Nephron (organoid): ENCODE measurements around the gene DNAI1.
"Not testable (repeated sequence)": the region's sequence is repeated elsewhere in the genome, so short reads cannot be mapped to it uniquely, and the experiment has no call there.

ENCODE experiments used
- H3K27ac Mint-ChIP-seq, 3 experiments: 2 replicates each; pipeline ENCODE4 v1.8.0; 2020; ENCODE audit warnings: mixed read lengths in 3 of 3, mild to moderate bottlenecking in 2 of 3, moderate library complexity in 1 of 3
- H3K27me3 Mint-ChIP-seq: 2 replicates; pipeline ENCODE4 v1.8.0; 2021; ENCODE audit warnings: low read depth, mild to moderate bottlenecking, moderate library complexity, mixed read lengths
- H3K36me3 Mint-ChIP-seq: 2 replicates; pipeline ENCODE4 v1.8.0; 2020; ENCODE audit warnings: low read depth, mixed read lengths
- H3K4me1 Mint-ChIP-seq: 2 replicates; pipeline ENCODE4 v1.8.0; 2020; ENCODE audit warnings: mixed read lengths
- H3K4me3 Mint-ChIP-seq, 3 experiments: 2 replicates each; pipeline ENCODE4 v1.8.0; 2020; ENCODE audit warnings: mild to moderate bottlenecking in 3 of 3, mixed read lengths in 3 of 3, moderate library complexity in 2 of 3
- H3K9me3 Mint-ChIP-seq: 2 replicates; pipeline ENCODE4 v1.8.0; 2020; ENCODE audit warnings: mixed read lengths
- TF ChIP-seq, protein P1 (sequence below), 3 experiments: fragments of 200-600 bp; sonication (generic); IDR thresholded peaks; one replicate each; pipeline ENCODE4 v1.5.0; 2021; ENCODE audit warnings: antibody characterized with exemption in 3 of 3; ENCODE audit not compliant: unreplicated experiment in 3 of 3

DNAI1 gene

DNA sequence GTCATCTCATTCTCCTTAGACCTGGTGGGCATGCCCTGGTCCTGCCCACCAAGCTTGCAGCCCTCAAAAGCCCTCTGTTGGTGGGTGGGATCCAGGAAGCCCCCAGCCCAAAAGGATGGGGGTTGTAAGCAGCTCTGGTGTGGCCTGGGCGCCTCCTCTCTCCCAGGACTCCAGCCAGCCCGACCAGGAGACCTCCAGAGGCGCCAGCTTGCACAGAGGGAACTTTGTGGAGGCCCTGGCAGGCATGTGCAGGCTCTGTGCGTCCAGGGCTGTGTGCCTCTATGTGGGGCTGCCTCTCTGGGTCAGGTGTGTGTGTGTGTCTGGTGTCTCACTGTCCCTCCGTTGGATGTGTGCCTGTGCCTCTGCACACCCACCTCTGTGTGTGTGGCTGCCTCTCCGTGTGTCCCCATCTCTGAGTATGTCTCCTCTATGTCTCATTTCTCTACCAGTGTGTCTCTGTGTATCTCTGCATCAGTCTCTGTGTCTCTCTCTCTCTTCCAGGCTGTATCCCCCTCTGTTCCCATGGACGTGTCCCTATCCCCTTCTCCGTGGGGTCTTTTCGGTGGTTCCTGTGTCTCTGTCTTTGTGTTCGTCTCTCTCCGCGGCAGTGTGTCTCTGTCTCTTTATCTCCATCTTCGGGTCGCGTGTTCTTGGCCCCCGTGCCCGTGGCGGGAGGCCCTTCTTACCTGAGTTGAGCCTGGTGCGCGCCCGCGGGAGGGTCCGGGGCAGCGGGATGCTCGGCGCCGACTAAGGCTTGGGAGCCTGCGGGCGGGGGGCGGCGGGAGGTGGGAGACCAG is 63.7 kb downstream of the DNAI1 start:
- H3K27me3 Mint-ChIP-seq: peaks cover 43% of the 10 kb centered on the region
- TF ChIP-seq, protein P1, sequence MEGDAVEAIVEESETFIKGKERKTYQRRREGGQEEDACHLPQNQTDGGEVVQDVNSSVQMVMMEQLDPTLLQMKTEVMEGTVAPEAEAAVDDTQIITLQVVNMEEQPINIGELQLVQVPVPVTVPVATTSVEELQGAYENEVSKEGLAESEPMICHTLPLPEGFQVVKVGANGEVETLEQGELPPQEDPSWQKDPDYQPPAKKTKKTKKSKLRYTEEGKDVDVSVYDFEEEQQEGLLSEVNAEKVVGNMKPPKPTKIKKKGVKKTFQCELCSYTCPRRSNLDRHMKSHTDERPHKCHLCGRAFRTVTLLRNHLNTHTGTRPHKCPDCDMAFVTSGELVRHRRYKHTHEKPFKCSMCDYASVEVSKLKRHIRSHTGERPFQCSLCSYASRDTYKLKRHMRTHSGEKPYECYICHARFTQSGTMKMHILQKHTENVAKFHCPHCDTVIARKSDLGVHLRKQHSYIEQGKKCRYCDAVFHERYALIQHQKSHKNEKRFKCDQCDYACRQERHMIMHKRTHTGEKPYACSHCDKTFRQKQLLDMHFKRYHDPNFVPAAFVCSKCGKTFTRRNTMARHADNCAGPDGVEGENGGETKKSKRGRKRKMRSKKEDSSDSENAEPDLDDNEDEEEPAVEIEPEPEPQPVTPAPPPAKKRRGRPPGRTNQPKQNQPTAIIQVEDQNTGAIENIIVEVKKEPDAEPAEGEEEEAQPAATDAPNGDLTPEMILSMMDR (IDR thresholded peaks at IDR 0.05; ENCODE audit: unreplicated experiment in 3 of 3): no peak
- H3K4me3 Mint-ChIP-seq: peak overlapping the region; percentile 79 to 83 (median 79)
- peak overlapping the region in 2 of 3 experiments; percentile 25 to 30 for H3K27ac Mint-ChIP-seq
- no peaks in the 10 kb centered on the region for H3K9me3 Mint-ChIP-seq
- peaks cover 18% of the 10 kb centered on the region for H3K4me1 Mint-ChIP-seq
- no peaks in the 10 kb centered on the region for H3K36me3 Mint-ChIP-seq

DNA sequence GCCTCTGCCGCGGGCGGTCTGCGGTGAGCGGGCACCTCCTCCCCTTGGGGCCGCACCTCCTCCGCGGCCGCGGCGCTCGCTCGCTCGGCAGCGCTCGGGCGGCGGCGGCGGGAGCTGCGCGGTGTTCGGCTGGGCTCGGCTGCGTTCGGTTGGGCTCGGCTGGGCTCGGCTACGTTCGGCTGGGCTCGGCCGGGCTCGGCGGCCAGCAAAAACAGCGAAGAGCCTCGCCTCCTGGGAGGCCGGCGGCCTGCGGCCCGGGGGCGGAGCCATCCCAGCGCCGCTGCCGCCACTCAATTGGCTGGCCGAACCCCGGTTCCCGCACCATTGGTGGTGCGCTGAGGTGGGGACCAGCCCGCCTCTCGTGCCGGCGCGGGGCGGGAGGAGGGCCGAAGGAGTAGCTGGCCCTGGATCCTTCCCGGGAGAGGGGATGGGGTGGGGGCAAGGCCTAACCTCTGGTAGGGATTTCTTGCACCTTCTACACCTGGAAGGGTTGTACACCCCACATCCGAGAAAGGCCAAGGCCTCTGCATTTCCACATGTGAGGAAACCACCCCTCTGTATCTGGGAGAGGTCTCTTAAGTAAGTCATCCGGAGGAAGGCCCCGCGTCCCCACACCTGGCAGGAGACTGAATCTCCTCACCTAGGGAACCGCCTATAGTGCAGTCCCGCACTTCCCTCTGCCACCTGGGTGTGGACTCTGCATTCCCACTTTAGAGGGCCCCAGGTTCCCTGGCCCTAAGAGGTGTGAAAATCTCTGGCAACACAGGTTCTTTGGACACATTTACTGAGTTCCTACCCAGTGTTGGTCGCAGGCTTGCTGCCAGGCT is 64.6 kb downstream of the DNAI1 start, which contains the start of gene ENHO:
ENHO (minus strand) TSS at position 20 of the 827 bp plus-strand sequence. CDS start 1,295 bp downstream, outside the sequence.
- Mint-ChIP-seq H3K27ac (peak within 1 kb of the TSS in 2 of 3 experiments; percentile 25 to 30), H3K9me3 (no peaks in the 10 kb centered on the region), H3K27me3 (peaks cover 40% of the 10 kb centered on the region), H3K4me1 (peaks cover 16% of the 10 kb centered on the region), H3K36me3 (no peaks in the 10 kb centered on the region), H3K4me3 (peak within 1 kb of the TSS; percentile 79 to 83 (median 79))
- TF ChIP-seq, protein P1 (IDR thresholded peaks at IDR 0.05; ENCODE audit: unreplicated experiment in 3 of 3): no peak

DNA sequence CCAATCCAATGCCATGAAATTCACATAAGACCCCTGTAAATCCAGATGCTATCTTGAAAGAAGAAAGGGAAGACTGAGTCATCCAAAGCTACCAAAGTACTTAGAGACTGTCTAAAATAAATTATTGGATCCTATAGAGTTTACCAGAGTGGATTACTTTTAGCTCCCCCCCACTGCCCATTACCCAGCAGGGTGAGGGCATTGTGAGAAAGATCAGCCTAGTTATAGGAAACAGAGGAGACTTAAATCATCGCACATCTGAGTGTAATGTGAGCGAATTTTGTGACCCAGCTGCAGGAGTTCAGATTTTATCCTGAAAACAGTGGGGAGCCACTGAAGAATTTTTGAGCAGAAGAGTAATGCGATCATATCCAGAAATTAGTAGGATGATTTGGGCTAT is 65.7 kb downstream of the DNAI1 start:
- no peaks in the 10 kb centered on the region for H3K36me3 Mint-ChIP-seq
- TF ChIP-seq, protein P1 (IDR thresholded peaks at IDR 0.05; ENCODE audit: unreplicated experiment in 3 of 3): no peak
- peak overlapping the region in 2 of 3 experiments; percentile 7 to 21 for H3K4me3 Mint-ChIP-seq
- H3K27me3 Mint-ChIP-seq: peaks cover 40% of the 10 kb centered on the region
- no peaks in the 10 kb centered on the region for H3K9me3 Mint-ChIP-seq
- peaks cover 11% of the 10 kb centered on the region for H3K4me1 Mint-ChIP-seq
- peak overlapping the region in 1 of 3 experiments; percentile 41 for H3K27ac Mint-ChIP-seq

DNA sequence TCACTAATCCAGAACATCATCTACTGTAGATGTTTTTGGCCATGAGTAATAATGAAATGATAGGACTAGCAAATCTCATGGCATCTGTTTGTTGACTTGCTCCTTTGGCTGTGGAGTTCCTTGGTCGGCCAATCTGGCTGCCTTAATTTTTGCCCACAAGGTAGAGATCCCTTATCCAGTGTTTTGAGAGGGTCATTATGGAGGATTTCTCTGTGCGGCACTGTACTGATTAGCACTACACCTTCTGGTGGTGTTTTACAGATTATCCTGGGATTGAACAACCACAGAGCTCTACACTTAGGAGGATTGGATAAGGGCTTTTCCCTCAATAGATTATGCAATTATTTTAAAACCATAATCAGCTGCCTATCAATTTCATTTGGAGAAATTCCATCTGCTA is 67.4 kb downstream of the DNAI1 start:
- Mint-ChIP-seq H3K9me3 (peaks cover 2% of the 10 kb centered on the region), H3K4me1 (peaks cover 11% of the 10 kb centered on the region), H3K27ac (no peak overlapping the region), H3K36me3 (no peaks in the 10 kb centered on the region), H3K4me3 (no peak overlapping the region), H3K27me3 (peaks cover 41% of the 10 kb centered on the region)
- TF ChIP-seq, protein P1 (IDR thresholded peaks at IDR 0.05; ENCODE audit: unreplicated experiment in 3 of 3): no peak

DNA sequence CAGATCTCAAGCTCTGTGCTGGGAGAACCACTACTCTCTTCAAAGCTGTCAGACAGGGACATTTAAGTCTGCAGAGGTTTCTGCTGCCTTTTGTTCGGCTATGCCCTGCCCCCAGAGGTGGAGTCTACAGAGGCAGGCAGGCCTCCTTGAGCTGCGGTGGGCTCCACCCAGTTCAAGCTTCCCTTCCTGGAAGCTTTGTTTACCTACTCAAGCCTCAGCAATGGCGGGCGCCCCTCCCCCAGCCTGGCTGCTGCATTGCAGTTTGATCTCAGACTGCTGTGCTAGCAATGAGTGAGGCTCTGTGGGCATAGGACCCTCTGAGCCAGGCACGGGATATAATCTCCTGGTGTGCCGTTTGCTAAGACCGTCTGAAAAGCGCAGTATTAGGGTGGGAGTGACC is 73.4 kb downstream of the DNAI1 start:
- H3K4me3 Mint-ChIP-seq, H3K9me3 Mint-ChIP-seq, H3K27ac Mint-ChIP-seq, H3K4me1 Mint-ChIP-seq, H3K36me3 Mint-ChIP-seq: not testable (repeated sequence)
- H3K27me3 Mint-ChIP-seq: peaks cover 35% of the 10 kb centered on the region

DNA sequence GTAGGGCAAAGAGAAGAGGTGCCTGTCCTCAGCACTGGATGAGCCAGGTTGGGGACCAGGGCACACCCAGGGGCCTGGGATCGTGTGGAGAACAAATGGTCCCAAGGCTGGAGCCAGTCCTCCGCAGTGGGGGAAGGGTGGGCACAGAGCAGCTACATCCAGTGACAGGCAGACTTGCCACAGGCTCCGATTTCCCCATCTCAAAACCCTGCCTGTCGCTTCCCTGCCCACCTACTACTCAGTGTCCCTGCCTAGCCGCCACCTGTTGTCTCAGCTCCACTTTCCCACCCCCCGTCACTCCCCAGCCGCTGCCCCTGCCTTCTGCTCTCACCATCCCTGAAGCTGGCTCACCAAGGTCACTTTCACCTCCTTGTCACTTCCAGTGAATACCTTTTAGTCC is 78.1 kb downstream of the DNAI1 start:
- H3K4me3 Mint-ChIP-seq: no peak overlapping the region
- H3K9me3 Mint-ChIP-seq: no peaks in the 10 kb centered on the region
- no peaks in the 10 kb centered on the region for H3K36me3 Mint-ChIP-seq
- no peaks in the 10 kb centered on the region for H3K4me1 Mint-ChIP-seq
- TF ChIP-seq, protein P1 (IDR thresholded peaks at IDR 0.05; ENCODE audit: unreplicated experiment in 3 of 3): no peak
- no peak overlapping the region for H3K27ac Mint-ChIP-seq
- H3K27me3 Mint-ChIP-seq: peaks cover 22% of the 10 kb centered on the region
